Liver (tissue), 9 donors: ENCODE data around the gene KCNQ1. TPM values are rescaled to one million over a fixed set of nuclear protein-coding genes. Genes with fewer than 3 reads are reported as not detected.

Source experiments
- DNase-seq: peaks from one replicate; pipeline ENCODE4 v3.0.0-alpha.2; 2017; ENCODE audit warnings: low spot score
- H3K27ac ChIP-seq, 2 donors: one replicate each; pipeline ENCODE4 v1.7.0; 2013; ENCODE audit warnings: inconsistent platforms in 2 of 2, low read length in 2 of 2, control low read depth in 1 of 2, low read depth in 1 of 2, mild to moderate bottlenecking in 1 of 2
- H3K27me3 ChIP-seq, 4 donors: one replicate each; pipeline versions ENCODE4 v1.6.1 to v1.7.0; 2013; ENCODE audit warnings: low read length in 3 of 4, inconsistent platforms in 1 of 4, mild to moderate bottlenecking in 1 of 4, moderate library complexity in 1 of 4; ENCODE audit not compliant: control insufficient read depth in 4 of 4, insufficient read depth in 4 of 4
- H3K36me3 ChIP-seq, 4 donors: one replicate each; pipeline versions ENCODE4 v1.6.1 to v1.7.0; 2013; ENCODE audit warnings: low read length in 3 of 4, mild to moderate bottlenecking in 3 of 4, low read depth in 1 of 4, moderate library complexity in 1 of 4; ENCODE audit not compliant: control insufficient read depth in 4 of 4, insufficient read depth in 3 of 4
- H3K4me1 ChIP-seq, 4 donors: one replicate each; pipeline versions ENCODE4 v1.6.1 to v1.7.0; 2013; ENCODE audit warnings: low read length in 3 of 4, mild to moderate bottlenecking in 3 of 4, moderate library complexity in 1 of 4; ENCODE audit not compliant: control insufficient read depth in 4 of 4, insufficient read depth in 4 of 4
- H3K4me3 ChIP-seq, 3 donors: one replicate each; pipeline versions ENCODE4 v1.6.1 to v1.7.0; 2013; ENCODE audit warnings: low read length in 3 of 3, control low read depth in 1 of 3, low read depth in 1 of 3, mild to moderate bottlenecking in 1 of 3
- H3K9ac ChIP-seq, 2 donors: one replicate each; pipeline ENCODE4 v1.7.0; 2013; ENCODE audit warnings: low read length in 2 of 2, mild to moderate bottlenecking in 2 of 2, moderate library complexity in 2 of 2, control low read depth in 1 of 2, low read depth in 1 of 2
- H3K9me3 ChIP-seq, 4 donors: one replicate each; pipeline versions ENCODE4 v1.6.1 to v1.7.0; 2013; ENCODE audit warnings: low read length in 3 of 4; ENCODE audit not compliant: control insufficient read depth in 4 of 4
- ATF3 ChIP-seq: IDR thresholded peaks from 2 replicates; pipeline ENCODE4 v1.6.1; 2016; ENCODE audit warnings: antibody characterized with exemption
- CTCF ChIP-seq: fragments of 150-350 bp; IDR thresholded peaks from 2 replicates; pipeline ENCODE4 v1.5.1; 2017; ENCODE audit warnings: improper control_type of control experiment, low read depth, low read length; ENCODE audit not compliant: missing input control
- EGR1 ChIP-seq, 2 donors: IDR thresholded peaks; 2 replicates each; pipeline ENCODE4 v1.6.1; 2016 to 2018; ENCODE audit warnings: antibody characterized with exemption in 2 of 2, low read depth in 2 of 2
- FOXA1 ChIP-seq: IDR thresholded peaks from 2 replicates; pipeline ENCODE4 v1.6.1; 2016; ENCODE audit warnings: antibody characterized with exemption
- GABPA ChIP-seq, 2 donors: IDR thresholded peaks in 1 of 2; conservative IDR thresholded peaks in 1 of 2; 2 replicates each; pipeline ENCODE4 v1.6.1; 2016; ENCODE audit warnings: antibody characterized with exemption in 2 of 2, mild to moderate bottlenecking in 1 of 2, moderate library complexity in 1 of 2
- HNF4G ChIP-seq: IDR thresholded peaks from 2 replicates; pipeline ENCODE4 v1.6.1; 2016; ENCODE audit warnings: antibody characterized with exemption
- JUND ChIP-seq, 2 donors: IDR thresholded peaks; 2 replicates each; pipeline ENCODE4 v1.6.1; 2016; ENCODE audit warnings: antibody characterized with exemption in 2 of 2
- MAX ChIP-seq: IDR thresholded peaks from 2 replicates; pipeline ENCODE4 v1.6.1; 2016; ENCODE audit warnings: antibody characterized with exemption
- REST ChIP-seq: IDR thresholded peaks from 2 replicates; pipeline ENCODE4 v1.6.1; 2016; ENCODE audit warnings: antibody characterized with exemption, mild to moderate bottlenecking
- RXRA ChIP-seq, 2 donors: IDR thresholded peaks; 2 replicates each; pipeline ENCODE4 v1.6.1; 2017 to 2018; ENCODE audit warnings: antibody characterized with exemption in 2 of 2, mild to moderate bottlenecking in 1 of 2
- SP1 ChIP-seq: IDR thresholded peaks from 2 replicates; pipeline ENCODE4 v1.6.1; 2018; ENCODE audit warnings: antibody characterized with exemption, mild to moderate bottlenecking
- TAF1 ChIP-seq: conservative IDR thresholded peaks from 2 replicates; pipeline ENCODE4 v1.6.1; 2016; ENCODE audit warnings: antibody characterized with exemption, mild to moderate bottlenecking
- YY1 ChIP-seq: IDR thresholded peaks from 2 replicates; pipeline ENCODE4 v1.6.1; 2016; ENCODE audit warnings: antibody characterized with exemption, mild to moderate bottlenecking
- ZBTB33 ChIP-seq: IDR thresholded peaks from 2 replicates; pipeline ENCODE4 v1.6.1; 2016; ENCODE audit warnings: antibody characterized with exemption
- WGBS: extraction: QIAGEN DNeasy Blood & Tissue Kit; methylation state at CpG from one replicate; pipeline ENCODE4 v1.1.7; 2013; 5-methylcytosine and 5-hydroxymethylcytosine counted together
- polyA plus RNA-seq, 2 donors: library from polyadenylated mRNA; stranded (reverse) in 1 of 2; unstranded in 1 of 2; fragments of 200-250 nt in 1 of 2; fragments of >200 nt in 1 of 2; fragmentation: Nextera tagmentation in 1 of 2; extraction: Ambion mirVana in 1 of 2; gene quantifications; one replicate each; pipeline versions ENCODE4 v1.2.1 to v1.2.3, GENCODE V29; 2013 to 2015
- total RNA-seq, 2 donors: library from RNA; depleted of rRNA; stranded (reverse); fragments of >200 nt; gene quantifications; one replicate each; pipeline ENCODE4 v1.2.3, GENCODE V29; 2014
- donor health status: healthy.
- donor health status: healthy.
- donor health status: healthy.
- donor health status: healthy.
- donor health status: healthy.

KCNQ1 gene
- total and polyA plus RNA-seq, 4 donors: 0.31 to 2.2 (median 1.5) TPM

GRCh38 chr11:2440646-2441045 lies 4.2 kb upstream of the KCNQ1 start:
- H3K9ac ChIP-seq: no peak overlapping the region
- H3K27ac ChIP-seq: no peak overlapping the region
- WGBS: 73% methylated on average over 8 of the region's 8 CpGs
- H3K27me3 ChIP-seq: peaks cover 0 to 3% (median 1%) of the 10 kb centered on the region in 4 donors
- no peak for DNase-seq
- H3K4me3 ChIP-seq: no peak overlapping the region
- TF ChIP-seq HNF4G: no peak
- no peak for TF ChIP-seq REST
- TF ChIP-seq TAF1: no peak
- no peak for TF ChIP-seq SP1
- TF ChIP-seq CTCF: no peak
- no peak for TF ChIP-seq FOXA1
- TF ChIP-seq JUND (IDR thresholded peaks at IDR 0.05): no peak
- no peak for TF ChIP-seq ATF3
- no peak for TF ChIP-seq MAX
- TF ChIP-seq EGR1 (IDR thresholded peaks at IDR 0.05; ENCODE audit: low read depth in 2 of 2): no peak
- no peak for TF ChIP-seq GABPA (IDR thresholded peaks at IDR 0.05 in 1 of 2, conservative IDR thresholded peaks at IDR 0.05 in 1 of 2)
- no peak for TF ChIP-seq YY1
- H3K4me1 ChIP-seq: peaks cover 0 to 6% (median 1%) of the 10 kb centered on the region in 4 donors
- no peaks in the 10 kb centered on the region for H3K9me3 ChIP-seq
- no peaks in the 10 kb centered on the region for H3K36me3 ChIP-seq

- DNase-seq: no peak
- no peaks in the 10 kb centered on the region for H3K9me3 ChIP-seq
- H3K36me3 ChIP-seq: no peaks in the 10 kb centered on the region
- H3K9ac ChIP-seq: no peak overlapping the region
- H3K27me3 ChIP-seq: peaks cover 0 to 3% (median 1%) of the 10 kb centered on the region in 4 donors
- WGBS: 71% methylated on average over 4 of the region's 4 CpGs
- TF ChIP-seq TAF1: no peak
- TF ChIP-seq ZBTB33: no peak
- TF ChIP-seq ATF3: no peak
- no peak for TF ChIP-seq MAX
- no peak for TF ChIP-seq YY1
- TF ChIP-seq REST: no peak
- no peak for TF ChIP-seq RXRA (IDR thresholded peaks at IDR 0.05)
- no peak for TF ChIP-seq EGR1 (IDR thresholded peaks at IDR 0.05; ENCODE audit: low read depth in 2 of 2)
- peaks cover 0 to 6% (median 1%) of the 10 kb centered on the region in 4 donors for H3K4me1 ChIP-seq
- H3K4me3 ChIP-seq: no peak overlapping the region
- H3K27ac ChIP-seq: no peak overlapping the region
These were observed 3.6 kb upstream of the KCNQ1 start for GRCh38 chr11:2441171-2441570.
